Measurements from ENCODE around the gene ENTHD1.

GRCh38 chr22:39839917-39840510, 53.5 kb downstream of the ENTHD1 start:
- no peak for TF ChIP-seq CTCF (IDR thresholded peaks at IDR 0.05; ENCODE audit: control extremely low read depth in 1 of 3, insufficient read depth in 1 of 3, low read depth in 1 of 3, low read length in 3 of 3)
- TF ChIP-seq GABPA (IDR thresholded peaks at IDR 0.05; ENCODE audit: borderline replicate concordance, insufficient read depth, low read length), result no peak
- no peak for TF ChIP-seq EZH2 (IDR thresholded peaks at IDR 0.05; ENCODE audit: low read depth, low read length, severe bottlenecking)
- no peak for TF ChIP-seq POLR2AphosphoS5 (IDR thresholded peaks at IDR 0.05; ENCODE audit: low read depth, low read length)
- no peak for TF ChIP-seq CTBP2 (IDR thresholded peaks at IDR 0.05; ENCODE audit: borderline replicate concordance, insufficient read depth, insufficient read length, low read length)
- no peak for TF ChIP-seq POLR2A (IDR thresholded peaks at IDR 0.05; ENCODE audit: control extremely low read depth in 1 of 2, low read depth in 2 of 2, low read length in 2 of 2)
- TF ChIP-seq TEAD4 (IDR thresholded peaks at IDR 0.05; ENCODE audit: low read depth, low read length), result no peak
- no peak for TF ChIP-seq CEBPB (IDR thresholded peaks at IDR 0.05; ENCODE audit: low read depth, low read length)
- TF ChIP-seq ATF3 (IDR thresholded peaks at IDR 0.05; ENCODE audit: insufficient read depth, low read depth, low read length), result no peak
- no peak for TF ChIP-seq EGR1 (IDR thresholded peaks at IDR 0.05; ENCODE audit: borderline replicate concordance, low read depth, low read length)
- no peak for TF ChIP-seq SUZ12 (IDR thresholded peaks at IDR 0.05; ENCODE audit: low read length)
- TF ChIP-seq MAX (IDR thresholded peaks at IDR 0.05), result no peak
- no peak for TF ChIP-seq BACH1 (IDR thresholded peaks at IDR 0.05; ENCODE audit: low read length)

Data from H1 (cell line).